Measurements from ENCODE around the gene RLN3.

Gene RLN3, protein sequence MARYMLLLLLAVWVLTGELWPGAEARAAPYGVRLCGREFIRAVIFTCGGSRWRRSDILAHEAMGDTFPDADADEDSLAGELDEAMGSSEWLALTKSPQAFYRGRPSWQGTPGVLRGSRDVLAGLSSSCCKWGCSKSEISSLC

DNA sequence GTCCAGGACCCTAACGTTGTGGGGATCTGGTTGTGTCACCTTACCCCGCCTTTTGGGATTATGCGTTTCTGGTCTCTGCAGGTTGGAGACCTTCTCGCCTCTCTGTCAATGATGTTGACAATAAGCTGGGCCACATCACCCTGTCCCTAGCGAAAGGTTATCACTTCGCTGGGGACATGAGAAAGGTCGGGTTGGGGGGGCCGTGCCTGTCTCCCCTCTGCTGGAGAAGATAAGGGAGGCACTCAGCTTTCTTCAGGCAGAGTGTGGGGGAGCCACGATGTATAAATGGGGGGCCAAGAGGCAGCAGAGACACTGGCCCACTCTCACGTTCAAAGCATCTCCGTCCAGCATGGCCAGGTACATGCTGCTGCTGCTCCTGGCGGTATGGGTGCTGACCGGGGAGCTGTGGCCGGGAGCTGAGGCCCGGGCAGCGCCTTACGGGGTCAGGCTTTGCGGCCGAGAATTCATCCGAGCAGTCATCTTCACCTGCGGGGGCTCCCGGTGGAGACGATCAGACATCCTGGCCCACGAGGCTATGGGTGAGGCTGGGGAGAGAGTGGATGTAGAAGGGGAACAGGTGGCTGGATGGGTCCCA, at the start of gene RLN3:
Gene RLN3 (plus strand): TSS at position 293 of the 595 bp plus-strand sequence. CDS start 57 bp downstream, at position 350.
- DNase-seq (ENCODE audit: low read depth in 3 of 3), result no peak

DNA sequence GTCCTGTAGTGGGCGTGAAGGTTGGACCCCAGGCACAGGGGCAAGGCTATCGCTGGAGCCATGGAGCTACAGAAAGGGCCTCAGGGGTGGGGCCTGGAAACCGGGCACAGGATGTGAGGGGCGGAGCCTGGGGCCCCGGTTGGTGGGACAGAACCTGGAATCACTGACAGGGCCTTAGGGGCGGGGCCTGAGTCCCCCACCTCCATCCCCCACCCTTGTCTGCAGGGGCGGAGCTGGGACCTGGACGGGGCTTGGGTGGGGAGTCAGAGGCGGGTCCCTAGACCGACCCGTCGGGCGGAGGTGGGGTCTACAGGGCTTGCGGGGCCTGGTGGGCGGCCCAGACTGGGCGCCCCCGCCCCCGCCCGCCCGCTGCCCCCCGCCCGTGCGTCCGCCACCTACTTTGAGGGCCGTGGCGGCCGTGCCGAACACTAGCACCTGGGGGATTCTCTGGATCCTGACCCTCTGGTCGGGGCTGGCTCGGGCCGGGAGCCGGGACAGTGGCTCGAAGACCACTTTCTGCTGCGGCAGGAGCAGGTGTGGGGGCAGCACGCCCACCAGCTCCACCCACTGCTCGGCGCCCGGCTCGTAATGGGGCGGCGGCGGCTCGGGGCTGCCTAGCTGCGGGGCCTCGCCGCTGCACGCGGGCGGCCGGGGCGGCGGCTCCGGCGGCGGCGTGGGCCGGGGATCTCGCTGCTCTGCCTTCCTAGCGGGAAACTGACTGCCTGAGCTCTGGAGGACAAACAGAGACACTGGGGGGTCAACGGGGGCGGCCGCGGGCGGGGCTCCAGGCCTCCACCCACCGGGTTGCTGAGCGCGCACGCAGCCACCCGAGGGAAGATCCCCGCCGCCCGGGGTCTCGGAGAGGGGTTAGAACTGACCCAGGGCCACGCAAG, 49.4 kb upstream of the RLN3 start:
- peak in 1 of 3 experiments; percentile 43 for DNase-seq (ENCODE audit: low read depth in 3 of 3)

DNA sequence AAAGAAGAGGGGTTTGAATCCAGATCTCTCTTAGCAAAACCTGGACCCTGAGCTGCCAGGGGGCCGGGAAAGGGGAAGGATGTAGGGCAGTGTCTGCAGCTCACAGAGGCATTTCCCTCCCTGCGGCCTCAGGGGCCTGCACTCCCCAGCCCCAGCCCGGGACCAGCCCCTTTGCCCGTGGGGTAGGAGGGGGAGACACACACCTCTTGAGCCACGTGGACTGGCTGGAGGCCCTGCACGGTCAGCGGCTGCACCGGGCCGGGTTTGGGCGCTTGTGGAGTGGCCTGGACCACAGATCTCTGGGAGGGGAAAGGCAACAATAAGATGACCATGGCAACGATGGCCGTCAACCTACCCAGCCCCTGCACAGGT, 48.7 kb upstream of the RLN3 start:
- no peak for DNase-seq (ENCODE audit: low read depth in 3 of 3)

DNA sequence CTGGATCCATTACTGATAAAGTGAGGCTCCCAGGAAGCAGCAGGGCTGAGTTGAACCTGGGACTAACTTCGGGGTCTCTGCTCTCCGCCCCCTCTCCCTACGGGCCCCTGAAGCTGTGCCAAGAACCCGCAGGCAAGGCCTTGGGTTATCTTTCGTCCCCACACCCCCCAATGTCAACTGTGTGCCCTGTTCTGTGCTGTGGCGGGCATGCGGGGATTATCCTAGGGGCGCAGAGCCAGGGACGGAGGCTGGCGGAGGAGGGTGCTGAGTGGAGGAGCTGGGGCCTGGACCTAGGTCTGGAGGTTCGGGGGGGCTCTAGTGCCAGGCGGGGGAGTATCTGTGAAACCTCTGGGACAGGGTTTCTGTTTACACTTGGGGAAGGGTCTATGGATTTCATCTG, 48.3 kb upstream of the RLN3 start:
- DNase-seq (ENCODE audit: low read depth in 3 of 3), result no peak

DNA sequence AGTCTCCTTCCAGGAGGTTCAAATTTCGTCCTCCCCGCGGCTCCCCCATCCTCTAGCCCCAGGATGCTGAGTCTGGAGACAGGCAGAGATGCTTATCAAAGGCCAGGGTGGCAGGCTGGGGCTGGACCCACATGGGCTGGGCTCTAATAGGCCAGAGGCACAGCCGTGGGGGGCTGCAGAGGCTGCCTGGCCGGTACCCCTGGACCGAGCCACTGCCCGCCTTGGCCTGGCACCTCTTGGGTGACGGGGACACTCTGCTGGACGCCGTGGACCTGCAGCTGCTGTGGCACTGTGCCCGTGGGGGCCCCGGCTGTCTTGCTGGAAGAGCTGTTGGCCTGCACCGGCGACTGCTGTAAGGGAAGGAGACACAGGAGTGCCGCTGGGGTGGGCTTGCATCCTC, 47.6 kb upstream of the RLN3 start:
- no peak for DNase-seq (ENCODE audit: low read depth in 3 of 3)

DNA sequence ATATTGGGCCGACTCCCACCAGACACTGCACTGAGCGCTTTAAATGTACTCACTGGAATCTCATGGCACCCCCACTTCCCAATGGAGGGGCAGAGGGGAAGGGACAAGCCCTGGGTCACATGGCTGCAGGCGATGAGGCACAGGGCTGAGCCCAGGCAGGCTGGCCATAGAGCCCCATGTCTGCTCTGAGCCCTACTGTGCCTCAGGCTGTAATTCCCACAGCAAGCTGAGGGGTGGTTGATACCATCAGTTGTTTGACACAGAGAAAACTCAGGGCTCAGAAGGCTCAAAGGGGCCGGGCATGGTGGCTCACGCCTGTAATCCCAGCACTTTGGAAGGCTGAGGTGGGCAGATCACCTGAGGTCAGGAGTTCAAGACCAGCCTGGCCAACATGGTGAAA, 46.9 kb upstream of the RLN3 start:
- DNase-seq (ENCODE audit: low read depth in 3 of 3), result no peak

DNA sequence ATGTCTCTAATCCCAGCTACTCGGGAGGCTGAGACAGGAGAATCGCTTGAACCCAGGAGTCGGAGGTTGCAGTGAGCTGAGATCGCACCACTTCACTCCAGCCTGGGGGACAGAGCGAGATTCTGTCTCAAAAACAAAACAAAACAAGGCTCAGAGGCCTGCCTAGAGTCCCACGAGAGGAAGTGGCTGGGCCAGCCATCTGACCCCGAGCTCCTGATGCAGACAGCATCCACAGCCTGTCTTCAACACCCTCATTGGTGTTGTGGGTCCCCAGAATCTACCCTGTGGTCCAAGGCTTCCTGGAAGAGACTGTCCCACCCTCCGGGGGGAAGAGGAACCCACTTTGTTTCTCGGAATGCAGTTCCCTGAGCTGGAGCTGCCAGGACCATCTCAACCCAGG, 46.5 kb upstream of the RLN3 start:
- no peak for DNase-seq (ENCODE audit: low read depth in 3 of 3)

DNA sequence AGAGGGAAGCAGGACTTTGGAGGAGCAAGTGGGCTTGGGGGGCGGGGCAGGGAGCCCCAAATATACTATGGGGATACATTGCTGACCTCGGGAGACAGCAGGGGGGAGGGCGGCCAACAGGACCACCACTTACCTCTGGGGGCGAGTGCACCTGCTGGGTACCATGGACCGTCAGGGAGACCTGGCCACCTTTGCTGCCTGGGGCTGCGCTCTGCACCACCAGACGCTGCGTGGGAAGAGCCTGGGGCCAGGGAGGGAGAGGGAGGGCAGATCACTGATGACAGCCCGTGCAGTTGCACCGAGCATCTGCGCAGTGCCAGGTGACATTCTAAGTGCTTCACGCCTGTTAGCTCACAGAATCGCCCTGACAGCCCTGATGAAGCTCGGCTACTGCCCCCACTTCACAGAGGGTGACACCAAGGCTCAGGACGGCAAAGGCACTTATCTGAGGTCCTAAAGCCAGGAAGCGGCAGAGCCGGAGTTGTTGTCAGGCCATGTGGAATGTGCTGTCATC, 45.9 kb upstream of the RLN3 start:
- no peak for DNase-seq (ENCODE audit: low read depth in 3 of 3)

DNA sequence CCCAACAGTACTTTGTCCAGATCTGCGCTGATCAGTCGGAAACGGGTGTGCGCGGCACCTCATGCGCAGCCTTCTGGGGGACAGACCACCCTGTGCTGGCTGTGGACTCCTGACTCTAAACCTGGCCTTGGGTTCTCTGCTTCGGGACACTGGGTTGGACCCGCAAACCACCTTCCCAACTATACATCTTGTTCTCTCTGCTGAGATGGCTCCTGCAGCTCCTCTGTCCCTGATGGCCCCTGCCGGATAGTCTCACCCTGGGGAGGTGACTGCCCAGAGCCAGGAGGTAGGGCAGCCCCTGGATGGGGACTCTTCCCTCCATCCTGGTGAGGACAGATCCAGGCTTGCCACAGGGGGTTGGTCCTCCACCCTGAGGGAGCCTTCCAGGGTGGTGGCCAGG, 45.2 kb upstream of the RLN3 start:
- DNase-seq (ENCODE audit: low read depth in 3 of 3), result no peak

DNA sequence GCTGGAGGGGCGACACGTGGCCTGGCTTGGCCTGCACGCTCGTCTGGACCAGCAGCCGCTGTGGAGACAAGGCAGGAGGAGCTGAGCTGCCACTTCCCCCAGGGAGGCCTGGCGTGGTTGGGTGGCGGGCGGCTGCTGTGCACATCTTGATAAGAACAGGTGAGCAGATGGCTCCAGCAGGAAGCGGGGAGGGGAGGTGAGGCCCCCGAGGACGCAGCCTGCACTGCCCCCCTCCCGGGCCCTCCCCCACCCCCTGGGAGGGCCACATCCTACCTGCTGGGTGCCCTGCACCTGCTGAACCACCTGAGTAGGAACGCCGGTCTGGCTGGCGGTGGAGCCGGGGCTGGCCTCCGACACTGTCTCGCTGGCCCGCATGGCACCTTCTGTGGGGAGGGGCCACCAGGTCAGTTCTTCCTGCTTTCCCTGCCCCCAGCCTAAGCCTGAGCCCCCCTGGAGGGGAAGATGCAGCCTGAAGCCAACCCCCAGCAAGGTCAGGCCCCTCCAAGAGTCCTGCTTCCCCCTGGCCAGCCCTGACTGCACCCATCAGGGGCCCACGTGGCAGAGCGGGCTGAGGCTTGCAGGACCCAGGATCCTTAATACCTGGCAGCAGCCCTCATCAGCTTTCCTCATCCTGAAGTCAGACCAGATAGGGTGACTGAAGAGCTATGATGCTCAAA, 44.6 kb upstream of the RLN3 start:
- no peak for DNase-seq (ENCODE audit: low read depth in 3 of 3)

DNA sequence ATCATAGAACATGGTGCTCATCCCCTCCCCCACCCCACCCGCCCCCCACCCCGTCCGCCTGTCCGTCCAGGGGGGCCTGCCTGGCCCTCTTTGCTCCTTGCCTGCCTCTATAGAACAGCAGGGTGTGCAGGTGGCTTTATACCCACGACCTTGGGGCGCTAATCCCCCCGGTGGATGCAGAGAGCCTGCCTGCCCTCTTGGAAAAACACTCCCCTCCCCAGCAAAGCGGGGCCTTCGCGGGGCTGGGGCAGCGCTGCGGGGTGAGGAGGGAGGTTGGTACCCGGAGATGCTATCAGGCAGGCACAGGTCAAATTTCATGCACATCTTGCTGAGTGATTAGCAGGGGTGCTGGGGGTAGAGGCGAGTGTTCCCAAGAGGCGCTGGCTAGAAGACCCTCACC, 43.8 kb upstream of the RLN3 start:
- DNase-seq (ENCODE audit: low read depth in 3 of 3), result no peak

DNA sequence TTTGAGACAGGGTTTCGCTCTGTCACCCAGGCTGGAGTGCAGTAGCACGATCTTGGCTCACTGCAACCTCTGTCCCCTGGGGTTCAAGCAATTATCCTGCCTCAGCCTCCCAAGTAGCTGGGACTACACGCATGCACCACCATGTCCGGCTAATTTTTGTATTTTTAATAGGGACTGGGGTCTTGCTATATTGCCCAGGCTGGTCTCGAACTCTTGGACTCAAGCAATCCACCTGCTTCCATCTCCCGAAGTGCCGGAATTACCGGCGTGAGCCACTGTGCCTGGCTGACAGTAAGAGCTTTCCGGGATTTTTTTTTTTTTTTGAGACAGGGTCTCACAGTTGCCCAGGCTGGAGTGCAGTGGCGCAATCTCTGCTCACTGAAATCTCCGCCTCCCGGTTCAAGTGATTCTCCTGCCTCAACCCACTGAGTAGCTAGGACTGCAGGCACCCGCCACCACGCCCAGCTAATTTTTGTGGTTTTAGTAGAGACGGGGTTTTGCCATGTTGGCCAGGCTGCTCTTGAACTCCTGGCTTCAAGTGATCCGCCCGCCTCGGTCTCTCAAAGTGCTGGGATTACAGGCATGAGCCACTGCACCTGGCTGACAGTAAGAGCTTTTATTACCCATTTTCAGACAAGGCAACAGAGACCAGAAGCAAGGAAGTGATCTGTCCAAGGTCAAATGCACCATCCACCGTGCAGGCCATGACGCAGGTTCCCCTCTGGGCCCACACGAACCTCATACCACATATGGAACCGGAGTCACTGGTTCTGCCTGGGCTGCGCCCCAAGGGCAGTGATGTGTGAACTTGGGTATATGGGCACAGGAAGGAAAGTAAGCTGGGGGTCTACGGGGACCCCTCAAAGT, 42.8 kb upstream of the RLN3 start:
- DNase-seq (ENCODE audit: low read depth in 3 of 3), result no peak

DNA sequence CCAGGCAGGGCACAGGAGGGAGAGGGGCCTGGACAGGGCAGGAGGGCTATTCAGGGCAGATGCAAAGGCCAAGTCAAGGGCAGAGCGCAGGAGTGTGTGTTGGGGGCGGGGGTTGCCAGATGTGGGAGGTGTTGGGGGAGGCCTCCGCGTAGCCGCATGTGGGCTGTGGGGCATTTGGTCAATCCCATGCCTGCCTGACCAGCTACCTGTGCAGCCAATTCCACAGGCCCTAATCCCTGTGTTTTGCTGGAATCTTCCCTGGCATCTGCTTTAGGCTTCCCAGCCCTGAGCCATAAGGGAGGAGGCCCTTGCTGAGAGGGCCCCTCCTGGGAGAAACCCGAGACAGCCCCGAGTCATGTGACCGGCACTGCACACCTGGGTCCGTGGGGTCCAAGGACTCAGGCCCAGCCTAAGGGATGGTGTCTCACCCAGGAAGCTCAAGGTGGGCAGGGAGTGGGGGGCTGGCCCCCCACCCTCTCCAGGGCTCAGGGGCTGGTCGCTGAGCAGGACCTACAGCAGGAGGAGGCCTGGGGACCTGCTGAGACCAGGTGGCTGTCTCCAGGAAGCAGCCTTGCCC, 42.1 kb upstream of the RLN3 start:
- no peak for DNase-seq (ENCODE audit: low read depth in 3 of 3)

DNA sequence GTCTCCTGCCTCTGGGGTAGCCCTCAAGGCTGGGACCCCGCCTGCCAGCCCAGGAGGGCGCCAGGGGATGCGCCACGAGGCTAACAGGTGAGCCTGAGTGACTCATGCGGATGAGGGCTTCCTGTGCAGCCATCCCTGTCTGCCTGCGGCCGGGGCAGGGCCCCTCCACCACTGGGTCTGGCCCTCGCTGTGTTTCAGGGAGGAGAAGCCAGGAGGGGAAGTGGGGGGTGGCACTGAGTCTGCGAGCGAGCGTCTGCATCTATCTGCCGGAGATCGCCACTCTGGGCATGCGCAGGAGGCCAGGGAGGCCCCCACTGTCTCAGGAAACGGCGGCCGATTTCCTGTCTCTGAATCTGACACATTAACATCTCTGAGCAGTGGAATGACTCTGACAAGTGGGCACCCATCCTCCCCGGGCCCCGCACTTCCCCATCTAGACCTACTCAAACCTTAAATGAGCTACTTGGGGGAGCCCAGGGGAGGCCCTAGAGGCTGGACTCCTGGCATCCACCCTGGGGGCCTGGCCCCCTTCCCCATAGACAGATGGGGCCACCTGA, 41.5 kb upstream of the RLN3 start:
- peak; percentile 96 to 98 (median 97) for DNase-seq (ENCODE audit: low read depth in 3 of 3)

DNA sequence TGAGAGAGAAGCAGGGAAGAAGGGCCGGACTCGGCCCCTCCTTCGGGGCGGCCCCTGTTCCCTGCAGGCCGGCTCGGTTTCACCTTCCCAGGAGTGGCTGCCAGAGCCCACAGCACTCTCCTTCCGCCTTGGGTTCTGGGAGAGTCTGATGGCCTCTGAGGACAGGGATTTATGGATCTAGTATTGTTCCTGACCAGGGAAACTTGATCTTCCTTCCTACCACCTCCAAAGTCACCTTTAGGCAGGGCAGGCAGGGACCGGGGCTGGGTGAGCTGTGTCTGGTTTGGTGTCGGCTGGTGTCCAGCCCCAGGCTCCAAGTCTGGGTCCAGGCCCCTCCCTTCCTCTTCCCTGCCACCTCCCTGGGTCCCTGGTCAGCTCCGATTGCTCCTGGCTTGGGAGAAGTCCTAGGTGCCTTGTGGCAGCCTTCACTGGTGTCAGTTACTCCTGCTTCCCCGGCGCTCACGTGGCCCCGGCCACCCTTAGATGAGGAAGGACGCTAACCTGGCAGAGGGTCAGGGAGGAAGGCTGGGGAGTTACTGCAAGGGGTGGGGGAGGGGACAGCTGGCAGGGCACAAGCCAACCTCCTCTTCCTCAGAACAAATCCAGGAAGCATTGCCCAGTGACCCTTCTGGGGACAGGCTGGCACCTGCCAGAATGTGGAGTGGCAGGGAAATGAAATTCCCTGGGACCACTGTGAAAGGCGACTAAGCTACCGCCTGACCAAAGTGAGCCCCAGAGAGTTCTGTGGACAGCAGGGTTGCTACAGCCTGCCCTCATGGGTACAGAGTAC, 40.7 kb upstream of the RLN3 start:
- DNase-seq (ENCODE audit: low read depth in 3 of 3), result no peak

DNA sequence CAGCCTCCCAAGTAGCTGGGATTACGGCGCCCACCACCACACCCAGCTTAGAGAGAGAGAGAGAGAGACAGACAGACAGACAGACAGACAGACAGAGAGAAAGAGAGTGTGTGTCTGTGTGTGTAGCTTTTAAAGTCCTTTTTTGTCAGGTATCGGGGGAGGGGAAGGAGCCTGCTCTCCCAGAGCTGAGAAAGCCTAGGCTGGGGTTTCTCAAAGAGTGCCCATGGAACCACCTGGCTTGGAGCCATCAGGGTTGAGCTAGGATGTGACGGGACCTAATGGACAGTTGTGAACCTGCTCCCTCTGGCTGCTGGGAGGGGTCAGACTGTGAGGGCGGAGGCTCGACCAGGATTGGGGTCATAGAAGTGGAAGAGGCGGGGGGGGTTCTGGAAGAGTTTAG, 38.5 kb upstream of the RLN3 start:
- DNase-seq (ENCODE audit: low read depth in 3 of 3), result no peak

DNA sequence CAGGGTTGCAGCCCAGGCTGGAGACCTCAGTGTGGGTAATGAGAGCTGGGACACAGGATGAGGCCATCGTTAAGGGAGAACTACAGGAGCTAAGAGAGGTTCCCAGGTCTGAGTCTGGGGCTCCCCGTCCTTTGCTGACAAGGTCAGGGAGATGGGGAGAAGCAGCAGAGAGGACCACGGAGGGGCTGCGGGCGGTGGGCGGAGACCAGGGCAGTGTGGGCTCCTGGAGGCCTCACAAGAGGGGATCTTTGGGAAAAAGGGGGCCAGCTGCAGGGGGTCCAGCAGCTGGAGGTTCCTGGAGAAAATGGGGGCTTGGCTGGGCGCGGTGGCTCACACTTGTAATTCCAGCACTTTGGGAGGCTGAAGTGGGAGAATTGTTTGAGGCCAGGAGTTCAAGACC, 37.9 kb upstream of the RLN3 start:
- DNase-seq (ENCODE audit: low read depth in 3 of 3), result no peak

DNA sequence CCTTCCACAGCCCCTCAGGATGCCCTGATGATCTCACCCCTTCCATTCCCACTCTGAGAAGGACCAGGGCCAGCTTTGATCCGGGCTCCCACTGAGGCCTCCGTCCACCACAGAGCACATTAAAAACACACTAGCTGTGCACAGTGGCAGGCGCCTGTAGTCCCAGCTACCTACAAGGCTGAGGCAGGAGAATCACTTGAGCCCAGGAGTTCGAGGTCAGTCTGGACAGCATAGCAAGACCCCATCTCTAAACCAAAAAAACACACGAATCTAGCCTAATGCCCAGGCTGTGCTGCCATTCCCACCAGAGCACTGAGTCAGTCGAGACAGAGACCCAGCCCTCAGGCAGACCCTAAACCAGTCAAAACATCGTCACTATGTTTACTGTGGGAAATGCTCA, 35.9 kb upstream of the RLN3 start:
- no peak for DNase-seq (ENCODE audit: low read depth in 3 of 3)

DNA sequence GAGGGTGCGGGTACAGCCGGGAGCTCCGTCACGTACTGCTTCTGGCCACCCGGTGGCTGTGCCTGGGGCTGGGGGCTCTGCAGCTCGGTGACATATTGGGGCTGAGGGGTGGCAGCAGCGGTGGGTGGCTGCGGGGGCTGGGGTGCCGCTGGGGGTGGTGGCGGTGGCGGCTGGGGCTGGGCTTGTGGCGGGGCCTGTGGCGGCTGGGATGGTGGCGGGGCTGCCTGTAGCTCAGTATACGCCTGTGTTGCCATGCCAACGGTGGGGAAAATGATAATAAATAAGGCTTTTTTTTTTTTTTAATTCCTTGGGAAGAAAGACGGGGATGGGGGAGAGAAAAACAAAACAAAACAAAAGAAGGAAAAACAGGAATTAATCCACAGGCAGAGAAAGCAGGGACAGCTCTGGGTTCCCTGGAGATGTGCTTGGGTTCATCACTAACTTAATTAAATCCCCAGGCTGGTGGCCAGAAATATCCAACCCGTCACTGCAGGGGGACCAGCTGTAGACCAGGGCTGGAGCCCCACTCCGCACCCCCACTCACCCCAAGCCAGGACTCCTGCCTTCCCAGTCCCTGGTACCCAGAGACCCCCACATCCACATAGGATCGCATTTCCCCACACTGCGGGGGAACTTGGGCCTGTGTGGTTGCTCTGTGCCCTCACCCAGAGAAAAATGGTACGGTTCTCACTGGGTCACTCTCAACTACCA, 34.2 kb upstream of the RLN3 start:
- no peak for DNase-seq (ENCODE audit: low read depth in 3 of 3)

Data from stimulated activated CD4-positive, alpha-beta T cell treated with anti-CD3 and anti-CD28 coated beads, TNF-alpha, amount 100 ng/mL, for 24 hours (primary cell).